ENCODE measurements around the gene MAP3K2.
"Not testable (repeated sequence)": the region's sequence is repeated elsewhere in the genome, so short reads cannot be mapped to it uniquely, and the experiment has no call there.

The MAP3K2 gene

GRCh38 chr2:127381762-127382161 is 6.0 kb downstream of the MAP3K2 start:
- DNase-seq, result no peak

- DNase-seq, result no peak
Measured at GRCh38 chr2:127379712-127380355, 7.9 kb downstream of the MAP3K2 start.

DNA sequence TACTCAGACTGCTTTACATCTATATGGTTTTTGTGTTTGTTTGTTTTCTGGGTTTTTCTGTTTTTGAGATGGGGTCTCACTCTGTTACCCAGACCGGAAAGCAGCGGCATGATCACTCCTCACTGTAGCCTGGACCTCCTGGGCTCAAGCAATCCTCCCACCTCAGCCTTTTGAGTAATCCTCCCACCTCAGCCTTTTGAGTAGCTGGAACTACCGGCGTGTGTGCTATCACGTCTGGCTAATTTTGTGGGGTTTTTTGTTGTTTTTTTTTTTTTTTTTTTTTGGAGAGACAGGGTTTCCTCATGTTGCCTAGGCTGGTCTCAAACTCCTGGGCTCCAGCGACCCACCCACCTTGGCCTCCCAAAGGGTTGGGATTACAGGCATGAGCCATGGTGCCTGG is 9.1 kb downstream of the MAP3K2 start:
- DNase-seq, result no peak

GRCh38 chr2:127377262-127377661 is 10.5 kb downstream of the MAP3K2 start:
- DNase-seq, result no peak

DNA sequence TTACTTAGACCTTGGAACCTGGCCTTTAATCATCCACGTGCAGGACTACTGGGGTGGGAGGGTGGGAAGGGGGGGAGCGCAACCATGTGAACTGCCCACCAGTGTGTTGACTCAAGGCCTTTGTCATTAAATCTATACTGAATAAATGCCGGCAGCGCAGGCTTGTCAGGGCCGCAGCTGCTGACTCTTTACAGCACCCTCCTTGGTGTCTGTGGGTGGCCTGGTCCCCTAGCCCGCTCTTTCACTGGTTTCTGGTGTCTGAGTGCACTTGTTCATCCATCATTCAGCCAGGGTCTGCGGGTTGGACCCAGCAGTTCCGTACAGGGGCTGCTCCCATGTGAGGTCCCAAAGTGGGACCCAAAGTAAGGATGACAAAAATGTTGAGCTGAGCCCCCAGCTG is 11.5 kb downstream of the MAP3K2 start:
- DNase-seq, result no peak

GRCh38 chr2:127373362-127374083 is 14.3 kb downstream of the MAP3K2 start:
- no peak for DNase-seq

- no peak for DNase-seq
Measured at GRCh38 chr2:127371037-127371436, 16.7 kb downstream of the MAP3K2 start.

GRCh38 chr2:127370010-127370409 is 17.8 kb downstream of the MAP3K2 start:
- no peak for DNase-seq

DNA sequence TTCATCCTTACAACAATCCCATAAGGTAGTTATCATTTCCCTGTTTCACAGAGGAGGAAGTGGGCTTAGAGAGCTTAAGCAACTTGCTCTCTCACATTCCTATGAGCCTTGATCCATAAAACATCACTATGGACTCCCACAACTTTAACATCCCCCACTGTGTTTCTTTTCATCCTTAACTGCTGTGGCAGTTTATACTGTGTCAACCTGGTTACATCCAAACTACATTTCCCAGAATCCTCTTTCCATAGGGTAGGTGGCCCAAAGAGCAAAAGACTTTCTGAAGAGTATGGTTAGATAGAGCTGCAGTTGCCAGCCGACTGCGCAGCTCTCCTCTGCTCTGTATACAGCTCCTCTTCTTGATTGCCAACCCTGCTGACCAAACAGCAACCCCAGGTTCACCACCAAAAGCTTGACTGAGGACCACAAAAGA is 22.5 kb downstream of the MAP3K2 start:
- DNase-seq, result no peak

GRCh38 chr2:127362971-127363370 is 24.8 kb downstream of the MAP3K2 start:
- DNase-seq, result no peak

GRCh38 chr2:127361929-127362885 is 25.6 kb downstream of the MAP3K2 start:
- DNase-seq, result peak; percentile 30

DNA sequence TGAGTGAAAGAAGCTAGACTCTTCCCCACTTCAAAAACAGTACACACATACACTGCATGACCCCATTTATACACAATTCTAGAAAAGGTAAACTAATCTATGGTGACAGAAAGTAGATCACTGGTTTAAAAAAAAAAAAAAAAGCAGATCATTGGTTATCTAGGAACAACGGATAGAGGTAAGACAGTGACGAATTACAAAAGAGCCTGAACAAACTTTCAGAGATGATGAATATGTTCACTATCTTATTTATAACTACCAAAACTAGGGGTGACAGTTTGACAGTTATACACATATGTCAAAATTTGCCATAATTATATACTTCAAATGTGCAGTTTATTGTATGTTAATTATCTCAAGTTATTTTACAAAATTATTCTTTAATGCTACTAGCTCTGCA is 27.5 kb downstream of the MAP3K2 start:
- no peak for DNase-seq

DNA sequence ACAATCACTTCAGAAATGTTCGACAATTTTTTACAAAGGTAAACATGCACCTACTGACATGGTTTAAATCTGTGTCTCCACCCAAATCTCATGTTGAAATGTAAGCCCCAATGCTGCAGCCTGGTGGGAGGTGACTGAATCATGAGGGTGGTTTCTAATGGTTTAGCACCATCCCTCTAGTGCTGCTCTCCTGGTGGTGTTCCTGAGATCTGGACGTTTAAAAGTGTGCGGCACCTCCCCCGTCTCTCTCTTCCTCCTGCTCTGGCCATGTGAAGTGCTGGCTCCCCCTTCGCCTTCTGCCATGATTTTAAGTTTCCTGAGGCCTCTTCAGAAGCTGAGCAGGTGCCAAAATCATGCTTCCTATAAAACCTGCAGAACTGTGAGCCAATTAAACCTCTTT is 28.3 kb downstream of the MAP3K2 start:
- no peak for DNase-seq

GRCh38 chr2:127358971-127359370 is 28.8 kb downstream of the MAP3K2 start:
- no peak for DNase-seq

- no peak for DNase-seq
Measured at GRCh38 chr2:127358044-127358443, 29.7 kb downstream of the MAP3K2 start.

DNA sequence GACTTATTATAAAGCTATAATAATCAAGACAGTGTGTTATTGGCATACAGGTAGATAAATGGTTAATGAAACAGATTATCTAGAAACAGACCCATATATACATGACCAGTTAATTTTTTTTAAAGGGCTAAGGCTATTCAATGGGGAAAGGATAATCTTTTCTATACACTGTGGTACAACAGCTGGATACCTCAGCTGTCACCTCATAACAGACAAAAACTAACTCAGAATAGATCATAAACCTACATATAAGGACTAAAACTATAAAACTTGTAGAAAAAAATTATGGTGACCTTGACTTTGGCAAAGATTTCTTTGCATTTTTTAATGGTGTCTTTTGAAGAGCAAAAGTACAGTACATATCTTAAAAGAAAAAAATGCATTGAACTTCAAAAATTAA is 30.2 kb downstream of the MAP3K2 start:
- no peak for DNase-seq

DNA sequence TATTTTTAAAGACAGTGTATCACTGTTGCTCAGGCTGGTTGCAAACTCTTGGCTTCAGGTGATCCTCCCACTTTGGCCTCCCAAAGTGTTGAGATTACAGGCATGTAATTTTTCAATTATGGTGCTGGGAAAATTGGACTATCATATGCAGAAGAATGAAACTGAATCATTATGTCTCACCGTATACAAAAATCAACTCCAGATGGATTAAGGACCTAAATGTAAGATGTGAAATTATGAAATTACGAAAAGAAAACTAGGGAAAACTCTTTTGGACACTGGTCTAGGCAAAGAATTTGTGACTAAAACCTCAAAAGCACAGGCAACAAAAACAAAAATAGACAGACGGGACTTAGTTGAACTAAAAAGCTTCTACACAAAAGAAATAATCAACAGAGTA is 31.2 kb downstream of the MAP3K2 start:
- DNase-seq, result no peak

GRCh38 chr2:127355407-127356008 is 32.3 kb downstream of the MAP3K2 start:
- peak; percentile 2 for DNase-seq

DNA sequence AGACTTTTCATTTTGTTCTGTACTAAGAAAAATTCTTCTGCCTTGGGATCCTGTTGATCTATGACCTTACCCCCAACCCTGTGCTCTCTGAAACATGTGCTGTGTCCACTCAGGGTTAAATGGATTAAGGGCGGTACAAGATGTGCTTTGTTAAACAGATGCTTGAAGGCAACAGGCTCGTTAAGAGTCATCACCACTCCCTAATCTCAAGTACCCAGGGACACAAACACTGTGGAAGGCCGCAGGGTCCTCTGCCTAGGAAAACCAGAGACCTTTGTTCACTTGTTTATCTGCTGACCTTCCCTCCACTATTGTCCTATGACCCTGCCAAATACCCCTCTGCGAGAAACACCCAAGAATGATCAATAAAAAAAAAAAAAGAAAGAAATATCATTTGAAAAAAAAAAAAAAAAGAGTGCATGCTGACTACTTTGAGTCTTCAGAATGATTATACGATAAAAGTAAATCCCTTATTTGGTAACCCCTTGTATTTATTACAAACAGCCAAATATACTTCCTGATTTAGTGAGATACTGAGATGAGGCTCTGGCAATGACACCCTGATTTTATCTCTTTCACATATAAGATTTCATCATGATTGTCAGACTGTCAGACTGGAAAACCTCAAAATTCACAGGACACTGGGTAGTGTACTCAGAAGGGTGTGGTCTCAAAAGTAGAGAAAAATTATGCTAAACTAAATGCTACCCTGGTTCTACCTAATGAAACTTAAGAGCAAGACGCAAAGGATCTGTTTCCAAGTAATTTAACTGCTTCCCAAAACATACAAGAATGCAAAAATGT is 33.7 kb downstream of the MAP3K2 start:
- DNase-seq, result not testable (repeated sequence)

- not testable (repeated sequence) for DNase-seq
Measured at GRCh38 chr2:127353223-127353622, 34.6 kb downstream of the MAP3K2 start.

DNA sequence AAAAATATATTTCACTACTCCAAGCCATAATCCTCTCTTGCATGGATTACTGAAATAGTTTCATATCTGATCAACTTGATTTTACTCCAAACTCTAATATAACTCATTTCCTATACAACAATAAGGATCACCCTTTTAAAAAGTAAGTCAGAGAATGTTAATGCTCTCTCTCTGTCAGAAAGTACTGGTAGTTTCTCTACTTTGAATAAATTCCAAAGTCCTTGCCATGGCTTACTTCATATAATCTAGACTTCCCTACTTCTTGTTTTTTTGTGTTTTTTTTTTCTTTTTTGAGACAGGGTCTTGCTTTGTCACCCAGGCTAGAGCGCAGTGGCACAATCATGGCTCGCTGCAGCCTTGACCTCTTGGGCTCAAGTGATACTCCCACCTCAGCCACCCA is 36.2 kb downstream of the MAP3K2 start:
- no peak for DNase-seq

- DNase-seq, result no peak
Measured at GRCh38 chr2:127348426-127349000, 39.3 kb downstream of the MAP3K2 start.

Data from NCI-H1105 treated with DMSO at 0.1 percent for 48 hours (cell line).